ENCODE data around the gene RBFOX1. TPM values are rescaled to one million over a fixed set of nuclear protein-coding genes. Genes with fewer than 3 reads are reported as not detected.

RBFOX1 gene
- total and polyA plus RNA-seq, 10 of the 15 experiments (the other 5 are each of a cell fraction or from before 2014, with no cell fraction given) = 0.87 TPM; not detected in 9

GRCh38 chr16:7394720-7395336 lies 62.2 kb downstream of the RBFOX1 start:
- ChIA-PET SMC1A (ENCODE audit: uncharacterized antibody, unreplicated experiment) (interaction anchor here (0.6 kb wide), 1 partner anchor 24 kb away, joined by 3 read pairs; no protein-coding TSS in a partner anchor), POLR2A (no interaction called here), RAD21 (ENCODE audit: unreplicated experiment) (no interaction called here), CTCF (interaction anchor here (0.6 kb wide), 1 partner anchor 864 kb away, joined by 3 read pairs; no protein-coding TSS in a partner anchor)
- H3K27ac ChIP-seq (ENCODE audit: control insufficient read depth, insufficient read depth) = no peak overlapping the region
- H2AFZ ChIP-seq (ENCODE audit: control insufficient read depth, low read depth, low read length) = no peak overlapping the region
- FAIRE-seq (no peak), DNase-seq (ENCODE audit: low read depth, low spot score) (no peak), ATAC-seq (no peak)
- no peaks in the 10 kb centered on the region for H3K27me3 ChIP-seq (replicated peaks in 1 of 2; ENCODE audit: control insufficient read depth in 2 of 2, insufficient read depth in 2 of 2, low read length in 1 of 2)
- H3K4me1 ChIP-seq (ENCODE audit: control insufficient read depth, insufficient read depth, low read length) = no peaks in the 10 kb centered on the region
- TF ChIP-seq ELK1 (IDR thresholded peaks at IDR 0.05; ENCODE audit: low read depth, low read length) = no peak
- no peak for TF ChIP-seq MAX (IDR thresholded peaks at IDR 0.05; ENCODE audit: low read depth, low read length)
- no peak for TF ChIP-seq MEF2B (IDR thresholded peaks at IDR 0.05; ENCODE audit: partially characterized antibody, poor library complexity, severe bottlenecking)
- TF ChIP-seq JUNB (IDR thresholded peaks at IDR 0.05) = no peak
- intact Hi-C loops (cut with micrococcal nuclease; ENCODE audit: unreplicated experiment) (no loop called here), in situ Hi-C loops (cut with MboI) (no loop called here)
- H4K20me1 ChIP-seq (ENCODE audit: control insufficient read depth, insufficient read depth) = no peaks in the 10 kb centered on the region
- no peak overlapping the region for H3K4me2 ChIP-seq (ENCODE audit: control insufficient read depth, insufficient read depth)
- no peak overlapping the region for H3K9ac ChIP-seq (ENCODE audit: control insufficient read depth, insufficient read depth, low read length)
- no peak overlapping the region for H3K4me3 ChIP-seq
- no peaks in the 10 kb centered on the region for H3K9me3 ChIP-seq (replicated peaks; ENCODE audit: control insufficient read depth, insufficient read depth, low read length)
- 31% methylated on average over 7 of the region's 7 CpGs for WGBS (ENCODE audit: insufficient coverage, insufficient replicate concordance, low lambda C conversion rate, missing lambda C conversion rate)
- H3K36me3 ChIP-seq (ENCODE audit: control insufficient read depth in 2 of 2, insufficient read depth in 2 of 2, low read length in 1 of 2) = no peaks in the 10 kb centered on the region
- no peaks in the 10 kb centered on the region for H3K79me2 ChIP-seq (ENCODE audit: control insufficient read depth, insufficient read depth, low read length)
- BruUV-seq (replicated peaks) = no TSS peak

GRCh38 chr16:7397901-7398300 lies 65.3 kb downstream of the RBFOX1 start:
- POLR2A ChIA-PET = no interaction called here
- intact Hi-C loops (cut with micrococcal nuclease; ENCODE audit: unreplicated experiment) = no loop called here
- Histone ChIP-seq H3K4me3 (no peak overlapping the region), H4K20me1 (ENCODE audit: control insufficient read depth, insufficient read depth) (no peaks in the 10 kb centered on the region), H3K9me3 (replicated peaks; ENCODE audit: control insufficient read depth, insufficient read depth, low read length) (no peaks in the 10 kb centered on the region), H3K9ac (ENCODE audit: control insufficient read depth, insufficient read depth, low read length) (no peak overlapping the region), H3K27me3 (replicated peaks in 1 of 2; ENCODE audit: control insufficient read depth in 2 of 2, insufficient read depth in 2 of 2, low read length in 1 of 2) (no peaks in the 10 kb centered on the region), H3K79me2 (ENCODE audit: control insufficient read depth, insufficient read depth, low read length) (no peaks in the 10 kb centered on the region), H3K36me3 (ENCODE audit: control insufficient read depth in 2 of 2, insufficient read depth in 2 of 2, low read length in 1 of 2) (no peaks in the 10 kb centered on the region), H3K27ac (ENCODE audit: control insufficient read depth, insufficient read depth) (no peak overlapping the region), H2AFZ (ENCODE audit: control insufficient read depth, low read depth, low read length) (no peak overlapping the region), H3K4me1 (ENCODE audit: control insufficient read depth, insufficient read depth, low read length) (no peaks in the 10 kb centered on the region), H3K4me2 (ENCODE audit: control insufficient read depth, insufficient read depth) (no peak overlapping the region)
- TF ChIP-seq USF2 (IDR thresholded peaks at IDR 0.05; ENCODE audit: borderline replicate concordance, low read depth, low read length) (no peak), YBX1 (IDR thresholded peaks at IDR 0.05) (no peak), ZNF384 (IDR thresholded peaks at IDR 0.05; ENCODE audit: borderline replicate concordance, low read depth, low read length) (no peak), RAD21 (IDR thresholded peaks at IDR 0.05; ENCODE audit: insufficient read depth, low read depth, low read length) (no peak), BCL11A (IDR thresholded peaks at IDR 0.05; ENCODE audit: low read depth, low read length) (no peak), SIX5 (IDR thresholded peaks at IDR 0.05; ENCODE audit: low read depth, low read length, severe bottlenecking) (no peak)
- DNase-seq (ENCODE audit: low read depth, low spot score) (no peak), FAIRE-seq (no peak), ATAC-seq (no peak)
- 76% methylated on average over 5 of the region's 5 CpGs for WGBS (ENCODE audit: insufficient coverage, insufficient replicate concordance, low lambda C conversion rate, missing lambda C conversion rate)
- CTCF ChIA-PET = no interaction called here
- no TSS peak for BruUV-seq (replicated peaks)
- SMC1A ChIA-PET (ENCODE audit: uncharacterized antibody, unreplicated experiment) = interaction anchor here (1.1 kb wide), 1 partner anchor 21 kb away, joined by 3 read pairs; no protein-coding TSS in a partner anchor
- in situ Hi-C loops (cut with MboI) = no loop called here
- RAD21 ChIA-PET (ENCODE audit: unreplicated experiment) = no interaction called here

Data from GM12878 (cell line).